SK-N-SH (cell line): Measurements from ENCODE around the gene MZF1. TPM values are rescaled to one million over a fixed set of nuclear protein-coding genes. Genes with fewer than 3 reads are reported as not detected.

Experiments used
- CTCF ChIA-PET: fragments of 300-600, 350-600 bp; formaldehyde crosslinking; extraction: SDS; loops from one replicate; lab custom pipeline; 2021; lab: Yijun Ruan, JAX
- POLR2A ChIA-PET: fragments of 350-600 bp; sonication (Branson Sonifier 250); formaldehyde crosslinking; extraction: SDS; loops from one replicate; lab custom pipeline; 2020; ENCODE audit warnings: antibody characterized with exemption, inconsistent platforms; lab: Yijun Ruan, JAX
- DNase-seq: peaks from one replicate; pipeline ENCODE4 v3.0.0; 2012
- H2AFZ ChIP-seq: fragments of 200-600 bp; sonication (generic); 2 replicates; pipeline ENCODE4 v1.8.1; 2016; ENCODE audit warnings: antibody characterized with exemption, mild to moderate bottlenecking, low read depth
- H3F3A ChIP-seq: fragments of 200-600 bp; sonication (generic); replicated peaks from 2 replicates; pipeline ENCODE3; 2016; ENCODE audit warnings: antibody characterized with exemption, mild to moderate bottlenecking; ENCODE audit not compliant: insufficient read depth
- H3K27ac ChIP-seq, 2 experiments: fragments of 200-500 bp in 1 of 2; fragments of 200-600 bp in 1 of 2; sonication (Bioruptor generic) in 1 of 2; sonication (generic), shearing (Covaris generic) in 1 of 2; 2 replicates each; pipeline versions ENCODE4 v1.5.1 to v1.6.1; 2014 to 2016; ENCODE audit warnings: low read depth in 2 of 2, inconsistent platforms in 1 of 2, low read length in 1 of 2, mild to moderate bottlenecking in 1 of 2, mixed read lengths in 1 of 2
- H3K27me3 ChIP-seq: fragments of 200-600 bp; sonication (generic), shearing (Covaris generic); 2 replicates; pipeline ENCODE4 v1.6.1; 2016; ENCODE audit warnings: mixed run types; ENCODE audit not compliant: insufficient read depth
- H3K36me3 ChIP-seq, 2 experiments: fragments of 200-500 bp in 1 of 2; fragments of 200-600 bp in 1 of 2; sonication (Bioruptor generic) in 1 of 2; sonication (generic) in 1 of 2; replicated peaks in 1 of 2; 2 replicates each; pipeline versions ENCODE3 to v1.5.1; 2014 to 2016; ENCODE audit warnings: low read length in 1 of 2, mild to moderate bottlenecking in 1 of 2; ENCODE audit not compliant: insufficient read depth in 2 of 2, control insufficient read depth in 1 of 2
- H3K4me1 ChIP-seq, 2 experiments: fragments of 200-500 bp in 1 of 2; fragments of 200-600 bp in 1 of 2; sonication (Bioruptor generic) in 1 of 2; sonication (generic), shearing (Covaris generic) in 1 of 2; 2 replicates each; pipeline versions ENCODE4 v1.5.1 to v1.6.1; 2014 to 2016; ENCODE audit warnings: low read depth in 1 of 2, low read length in 1 of 2, mixed run types in 1 of 2; ENCODE audit not compliant: insufficient read depth in 2 of 2, control insufficient read depth in 1 of 2
- H3K4me2 ChIP-seq: fragments of 200-600 bp; sonication (generic), shearing (Covaris generic); 2 replicates; pipeline ENCODE4 v1.6.1; 2017; ENCODE audit warnings: mixed run types
- H3K4me3 ChIP-seq, 2 experiments: fragments of 200-500 bp in 1 of 2; fragments of 200-600 bp in 1 of 2; sonication (Bioruptor generic) in 1 of 2; sonication (generic), shearing (Covaris generic) in 1 of 2; 2 replicates each; pipeline versions ENCODE4 v1.5.1 to v1.8.1; 2014 to 2016; ENCODE audit warnings: low read depth in 2 of 2, inconsistent platforms in 1 of 2, low read length in 1 of 2, mild to moderate bottlenecking in 1 of 2, mixed read lengths in 1 of 2, moderate library complexity in 1 of 2
- H3K79me2 ChIP-seq: fragments of 200-600 bp; sonication (generic); 2 replicates; pipeline ENCODE4 v1.8.1; 2017; ENCODE audit warnings: mild to moderate bottlenecking; ENCODE audit not compliant: insufficient read depth
- H3K9ac ChIP-seq: fragments of 200-600 bp; sonication (generic); 2 replicates; pipeline ENCODE4 v1.6.1; 2017; ENCODE audit warnings: mixed run types
- H3K9me2 ChIP-seq: fragments of 200-600 bp; sonication (generic); 2 replicates; pipeline ENCODE4 v1.6.1; 2017; ENCODE audit warnings: mixed run types
- H3K9me3 ChIP-seq: fragments of 200-600 bp; sonication (generic); 2 replicates; pipeline ENCODE4 v1.6.1; 2017; ENCODE audit warnings: mixed run types, mild to moderate bottlenecking, moderate library complexity
- H4K20me1 ChIP-seq: fragments of 200-600 bp; sonication (generic); 2 replicates; pipeline ENCODE4 v1.6.1; 2017; ENCODE audit warnings: mild to moderate bottlenecking, mixed run types; ENCODE audit not compliant: insufficient read depth
- CHD2 ChIP-seq: fragments of 150-350 bp; IDR thresholded peaks from 2 replicates; pipeline ENCODE4 v1.6.1; 2018; ENCODE audit warnings: low read length; ENCODE audit not compliant: partially characterized antibody
- CTCF ChIP-seq: fragments of 200-600 bp; sonication (generic); IDR thresholded peaks from 2 replicates; pipeline ENCODE4 v1.6.1; 2017; ENCODE audit warnings: antibody characterized with exemption, mild to moderate bottlenecking, moderate library complexity
- EP300 ChIP-seq, 2 experiments: IDR thresholded peaks; 2 replicates each; pipeline versions ENCODE4 v1.4.0 to v1.6.1; 2012; ENCODE audit warnings: borderline replicate concordance in 1 of 2, low read depth in 1 of 2, low read length in 1 of 2
- FOXJ3 ChIP-seq: sonication (generic); formaldehyde crosslinking; IDR thresholded peaks from 2 replicates; pipeline ENCODE4 v1.5.1; 2020; ENCODE audit warnings: mild to moderate bottlenecking, missing genetic modification reagents
- FOXM1 ChIP-seq: IDR thresholded peaks from 2 replicates; pipeline ENCODE4 v1.4.0; 2012; ENCODE audit warnings: low read depth, mild to moderate bottlenecking
- GATA2 ChIP-seq: sonication (generic); formaldehyde crosslinking; IDR thresholded peaks from 2 replicates; pipeline ENCODE4 v1.5.0; 2020; ENCODE audit warnings: mild to moderate bottlenecking, missing genetic modification reagents
- MXI1 ChIP-seq: IDR thresholded peaks from 2 replicates; pipeline ENCODE4 v1.6.1; 2012; ENCODE audit warnings: mild to moderate bottlenecking, low read depth, low read length, improper control_type of control experiment
- NRF1 ChIP-seq: IDR thresholded peaks from 2 replicates; pipeline ENCODE4 v1.6.1; 2012; ENCODE audit warnings: low read depth, mild to moderate bottlenecking, low read length
- POLR2AphosphoS5 ChIP-seq: IDR thresholded peaks from 2 replicates; pipeline ENCODE4 v1.6.1; 2012; ENCODE audit warnings: low read depth, low read length
- SIN3A ChIP-seq: IDR thresholded peaks from 2 replicates; pipeline ENCODE4 v1.6.1; 2012; ENCODE audit warnings: low read depth, mild to moderate bottlenecking, low read length, moderate library complexity, borderline replicate concordance
- SMC3 ChIP-seq: IDR thresholded peaks from 2 replicates; pipeline ENCODE4 v1.6.1; 2012; ENCODE audit warnings: low read depth, low read length, improper control_type of control experiment
- TCF12 ChIP-seq: IDR thresholded peaks from 2 replicates; pipeline ENCODE4 v1.4.0; 2012
- TEAD4 ChIP-seq: IDR thresholded peaks from 2 replicates; pipeline ENCODE4 v1.4.0; 2012; ENCODE audit warnings: mild to moderate bottlenecking, borderline replicate concordance; ENCODE audit not compliant: insufficient read depth
- YY1 ChIP-seq: IDR thresholded peaks from 2 replicates; pipeline ENCODE4 v1.4.0; 2012; ENCODE audit warnings: low read depth, mild to moderate bottlenecking
- WGBS: methylation state at CpG from one replicate; pipeline ENCODE4 v1.1.6; 2017; ENCODE audit warnings: low lambda C conversion rate; 5-methylcytosine and 5-hydroxymethylcytosine counted together
- polyA plus RNA-seq, 3 experiments: library from polyadenylated mRNA; depleted of rRNA; stranded (reverse); fragments of >200 nt; gene quantifications; 2 replicates each; pipeline ENCODE4 v1.2.3, GENCODE V29; 2012
- TF ChIP-seq, protein P1 (sequence below): IDR thresholded peaks from 2 replicates; pipeline ENCODE4 v1.4.0; 2012; ENCODE audit warnings: low read depth

MZF1 gene
- polyA plus RNA-seq, 1 of the 3 experiments (the other 2 are of a cell fraction): 31.8 TPM

GRCh38 chr19:58572026-58572817 lies 913 bp downstream of the MZF1 start (continued):
- TF ChIP-seq POLR2AphosphoS5 (peak; percentile 58; the same call in 1 of the 2 replicates), FOXM1 (no peak), MXI1 (no peak), NRF1 (no peak), CTCF (no peak), YY1 (peak; percentile 50; the same call in 1 of the 2 replicates), GATA2 (CRISPR knock-in tag) (no peak), CHD2 (no peak), SMC3 (no peak), TCF12 (no peak)
- TF ChIP-seq, protein P1, sequence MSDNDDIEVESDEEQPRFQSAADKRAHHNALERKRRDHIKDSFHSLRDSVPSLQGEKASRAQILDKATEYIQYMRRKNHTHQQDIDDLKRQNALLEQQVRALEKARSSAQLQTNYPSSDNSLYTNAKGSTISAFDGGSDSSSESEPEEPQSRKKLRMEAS: no peak

DNA sequence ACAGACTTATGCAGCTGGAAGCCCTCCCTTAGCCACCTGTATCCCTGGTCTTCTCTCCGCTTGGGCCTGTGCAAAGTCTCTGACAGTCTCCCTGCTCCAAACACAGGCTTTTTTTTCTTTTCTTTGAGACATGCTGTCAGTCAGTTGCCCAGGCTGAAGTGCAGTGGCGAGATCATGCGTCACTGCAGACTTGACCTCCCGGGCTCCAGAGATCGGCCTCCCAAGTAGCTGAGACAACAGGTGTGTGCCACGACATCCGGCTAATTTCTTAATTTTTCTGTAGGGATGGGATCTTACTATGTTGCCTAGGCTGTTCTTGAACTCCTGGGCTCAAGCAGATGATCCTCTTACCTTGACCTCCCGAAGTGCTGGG lies 1.6 kb downstream of the MZF1 start:
- CTCF ChIA-PET: interaction anchor here (1.0 to 1.6 kb wide), 2 partner anchors 52 to 53 kb away, joined by 6 to 7 read pairs; partner anchors contain the start of gene ZBTB45
- H3K9ac ChIP-seq: no peak overlapping the region
- H3K36me3 ChIP-seq: peaks cover 9 to 33% of the 10 kb centered on the region in 2 experiments
- peak overlapping the region; percentile 84 for H3K4me2 ChIP-seq
- POLR2A ChIA-PET: interaction anchor here (0.8 to 2.3 kb wide), 4 partner anchors 9 to 52 kb away, joined by 3 to 15 read pairs (median 7); partner anchors contain the start of genes CHMP2A, UBE2M and ZBTB45
- peaks cover 24% of the 10 kb centered on the region for H3F3A ChIP-seq
- DNase-seq: no peak
- no peaks in the 10 kb centered on the region for H3K9me3 ChIP-seq
- no peak overlapping the region; a peak in 1 of 4 replicates for H3K27ac ChIP-seq
- peaks cover 4 to 22% of the 10 kb centered on the region in 2 experiments; a peak in 2 of 4 replicates for H3K4me1 ChIP-seq
- H3K79me2 ChIP-seq: peaks cover 19% of the 10 kb centered on the region; the same call in 1 of the 2 replicates
- TF ChIP-seq EP300 (IDR thresholded peaks at IDR 0.05; ENCODE audit: borderline replicate concordance in 1 of 2, low read depth in 1 of 2, low read length in 1 of 2): no peak
- no peak for TF ChIP-seq TEAD4
- TF ChIP-seq SIN3A: no peak
- TF ChIP-seq FOXJ3 (CRISPR knock-in tag): no peak
- no peak for TF ChIP-seq TCF12
- H2AFZ ChIP-seq: no peak overlapping the region
- no peaks in the 10 kb centered on the region for H3K27me3 ChIP-seq
- no peaks in the 10 kb centered on the region for H3K9me2 ChIP-seq
- H4K20me1 ChIP-seq: no peaks in the 10 kb centered on the region
- H3K4me3 ChIP-seq: peak overlapping the region in 1 of 2 experiments; percentile 64; a peak in 1 of 4 replicates
- 92% methylated on average over 8 of the region's 8 CpGs for WGBS
